NCI-H187 treated with DMSO at 0.1 percent for 48 hours (cell line): ENCODE results near the gene ATP13A4.

Source experiments
- DNase-seq: peaks from one replicate; lab custom pipeline; 2025; lab: John Stamatoyannopoulos, UW

The ATP13A4 gene

DNA sequence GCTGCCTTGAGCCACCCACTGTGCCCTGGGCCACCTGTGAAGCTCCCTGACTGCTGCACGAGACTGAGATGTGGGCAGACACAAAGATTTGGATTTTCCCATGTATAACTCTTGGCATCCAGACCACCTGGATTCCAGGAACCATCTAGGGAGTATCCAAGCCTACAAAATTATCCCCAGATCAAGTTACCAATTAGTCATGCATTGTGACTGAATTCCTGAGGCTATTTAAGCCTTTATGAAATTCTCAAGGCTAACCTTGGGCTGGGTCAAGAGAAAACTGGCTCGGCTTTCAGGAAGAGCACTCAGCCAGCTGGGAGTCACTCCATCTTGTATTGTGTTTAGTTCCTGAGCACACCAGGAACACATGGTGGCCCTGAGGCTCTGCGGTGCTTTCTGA, 162.8 kb downstream of the ATP13A4 start:
- no peak for DNase-seq

DNA sequence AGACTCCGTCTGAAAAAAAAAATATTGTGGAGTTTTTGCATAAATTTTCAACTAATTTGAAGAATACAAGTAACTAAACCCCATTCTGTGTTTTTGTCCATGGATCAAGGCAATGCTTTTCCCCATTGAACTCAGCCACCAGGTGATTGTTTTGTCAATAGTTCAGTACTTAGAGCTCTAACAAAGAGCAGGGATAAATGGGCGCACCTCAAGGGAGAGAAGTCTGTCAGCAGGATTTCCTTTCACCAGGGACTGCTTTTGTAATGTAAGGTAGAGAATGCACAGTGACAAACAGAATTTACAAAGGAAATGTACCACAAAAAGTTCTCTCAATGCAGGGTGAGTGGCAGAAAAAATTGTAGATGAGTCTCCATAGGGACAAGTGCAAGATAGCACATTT, 165.4 kb downstream of the ATP13A4 start:
- DNase-seq, result no peak

DNA sequence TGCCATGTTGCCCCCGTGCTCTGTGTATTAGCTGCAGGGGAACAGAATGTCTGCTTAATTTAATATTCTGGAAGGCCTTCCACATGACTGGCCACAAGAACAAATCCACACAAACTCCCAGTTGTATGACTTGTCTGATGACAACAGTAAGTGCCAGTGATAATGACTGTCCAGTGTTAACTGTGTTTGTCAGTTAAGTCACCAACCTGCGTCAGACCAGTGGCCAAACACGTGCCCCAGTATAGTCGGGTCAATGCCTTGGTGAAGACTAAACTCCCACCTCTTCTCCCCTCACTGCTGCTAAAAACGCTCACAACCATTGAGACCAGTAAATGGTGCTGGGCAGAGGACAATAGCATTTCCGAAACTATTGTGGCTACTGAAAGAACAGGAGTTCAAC, 166.3 kb downstream of the ATP13A4 start:
- no peak for DNase-seq

DNA sequence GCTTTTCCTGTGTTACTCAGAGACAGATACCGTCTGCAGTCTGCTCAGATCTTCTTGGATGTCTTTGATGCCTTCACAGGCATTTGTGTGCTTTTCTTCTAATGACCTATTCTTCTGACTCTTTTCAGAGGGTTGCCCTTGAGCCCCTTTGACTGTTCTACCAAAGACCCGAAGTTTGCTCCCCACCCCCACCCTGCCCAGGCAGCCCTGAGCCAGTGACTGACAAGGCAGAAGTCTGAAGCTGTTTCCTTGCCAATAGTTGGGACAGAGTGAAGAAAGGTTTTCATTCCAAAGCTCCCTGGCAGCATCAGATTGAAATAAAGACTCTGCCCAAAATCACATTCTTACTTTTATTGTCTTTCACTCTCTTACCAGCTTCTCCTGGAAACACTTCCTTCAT, 167.1 kb downstream of the ATP13A4 start:
- no peak for DNase-seq

DNA sequence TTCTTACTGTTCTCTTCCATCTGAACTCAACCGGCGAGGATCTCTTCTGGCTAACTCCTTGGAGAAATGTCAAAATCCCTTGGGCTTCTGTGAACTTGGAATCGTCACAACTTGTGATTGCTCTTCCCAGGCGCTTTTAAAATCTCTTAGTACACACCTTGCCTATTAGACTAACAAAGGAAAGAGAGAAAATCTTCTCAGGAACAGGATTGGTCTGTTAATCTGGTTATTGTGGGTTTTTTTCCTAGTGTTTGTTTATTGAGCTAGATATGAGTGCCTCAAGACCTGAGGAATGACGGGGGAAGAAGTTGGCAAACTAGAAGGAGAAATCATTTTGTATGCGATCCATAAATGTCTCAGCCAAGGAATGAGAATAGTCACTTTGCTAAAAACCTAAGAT, 176.0 kb downstream of the ATP13A4 start, which contains the start of gene ATP13A5:
Gene ATP13A5, minus strand, starts transcription at position 48 of the 400 bp plus-strand sequence. Its CDS starts 28 bp downstream, at position 20.
- no peak for DNase-seq

GRCh38 chr3:193377591-193377990, 177.1 kb downstream of the ATP13A4 start:
- no peak for DNase-seq

- DNase-seq, result no peak
These were observed 179.1 kb downstream of the ATP13A4 start for GRCh38 chr3:193375614-193376013.

DNA sequence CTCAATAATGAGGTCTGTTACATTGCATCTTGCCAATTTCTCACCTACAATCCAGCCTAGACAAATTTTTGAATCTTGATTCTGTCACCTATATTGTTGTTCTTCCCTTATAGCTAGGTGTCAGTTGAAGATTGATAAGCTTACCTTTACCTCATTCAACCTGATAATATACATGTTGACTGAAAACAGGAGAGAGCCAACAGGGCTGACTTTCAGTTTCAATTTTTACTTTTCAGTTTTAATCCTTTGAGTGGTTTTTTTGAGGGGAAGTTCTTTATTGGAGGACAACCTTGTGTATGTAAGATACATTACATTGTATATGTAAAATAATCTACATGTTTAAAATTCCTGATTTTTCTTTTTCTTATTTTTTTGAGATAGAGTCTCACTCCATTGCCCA, 181.9 kb downstream of the ATP13A4 start:
- no peak for DNase-seq

DNA sequence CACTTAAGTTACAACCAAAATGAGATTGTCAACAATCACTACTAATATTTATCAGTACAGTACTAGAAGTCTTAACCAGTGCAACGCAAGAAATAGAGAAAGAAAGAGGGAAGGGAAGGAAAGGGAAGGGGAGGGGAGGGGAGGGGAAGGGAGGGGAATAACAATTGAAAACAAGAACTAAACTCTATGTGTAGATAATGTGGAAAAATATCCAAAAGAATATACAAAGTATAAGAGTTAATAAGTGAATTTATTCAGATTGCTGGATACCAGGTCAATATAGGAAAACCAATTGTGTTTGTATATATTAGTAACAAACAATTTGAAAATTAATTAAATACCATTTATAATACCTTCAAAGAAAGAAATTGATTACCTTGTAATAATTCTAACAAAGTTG, 186.8 kb downstream of the ATP13A4 start:
- DNase-seq, result no peak

DNA sequence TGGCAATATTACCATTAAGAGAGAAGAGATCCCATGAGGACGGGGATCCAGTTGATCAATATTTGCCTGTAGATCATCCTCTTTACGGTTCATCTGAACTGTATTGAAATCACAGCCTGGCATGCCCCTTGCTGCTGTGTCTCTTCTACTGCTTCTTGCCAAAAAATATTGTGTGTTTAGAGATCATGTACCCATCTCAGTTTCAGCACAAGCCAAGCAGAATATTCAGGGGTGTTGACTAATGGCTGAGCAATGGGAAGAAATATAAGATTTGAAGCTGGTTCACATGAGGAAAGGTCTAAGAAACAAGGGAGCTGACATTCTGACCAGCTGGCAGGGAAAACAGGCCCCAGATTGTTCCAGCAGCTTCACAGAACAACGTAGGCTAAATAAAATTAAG, 197.4 kb downstream of the ATP13A4 start:
- DNase-seq, result no peak

GRCh38 chr3:193354423-193354822, 200.3 kb downstream of the ATP13A4 start:
- no peak for DNase-seq
